GM12878 (cell line): ENCODE measurements around the gene WDR91. TPM values are rescaled to one million over a fixed set of nuclear protein-coding genes. Genes with fewer than 3 reads are reported as not detected.

ENCODE experiments used
- ATAC-seq: fragments of 200-7000 bp; cut with Tn5 transposase; 3 replicates; pipeline ENCODE4 v1.9.1; 2020; ENCODE audit warnings: mild to moderate bottlenecking, moderate library complexity
- BruUV-seq: library from RNA; stranded (reverse); fragments of 400-500 nt; replicated peaks from 2 replicates; lab custom pipeline; 2021; lab: Mats Ljungman, UMichigan
- CTCF ChIA-PET: fragments of 300-600 bp; sonication (Branson Sonifier 250); formaldehyde crosslinking; extraction: SDS; loops from one replicate; lab custom pipeline; 2021; ENCODE audit warnings: inconsistent platforms; lab: Yijun Ruan, JAX
- POLR2A ChIA-PET: fragments of 350-600 bp; formaldehyde crosslinking; extraction: SDS; loops from one replicate; lab custom pipeline; 2021; ENCODE audit warnings: inconsistent platforms; lab: Charles Lee
- RAD21 ChIA-PET: fragments of 300-600 bp; sonication (Branson Sonifier 250); formaldehyde crosslinking; loops from one replicate; lab custom pipeline; 2023; ENCODE audit warnings: antibody characterized with exemption; ENCODE audit not compliant: unreplicated experiment; lab: Charles Lee
- SMC1A ChIA-PET: fragments of 300-600 bp; sonication (Branson Sonifier 250); formaldehyde crosslinking; loops from one replicate; lab custom pipeline; 2023; ENCODE audit not compliant: unreplicated experiment, uncharacterized antibody; lab: Charles Lee
- DNase-seq: peaks from one replicate; pipeline ENCODE4 v3.0.0-alpha.2; 2011; ENCODE audit warnings: low read depth, low spot score
- FAIRE-seq: peaks from 3 replicates; lab custom pipeline; 2011; peaks lifted over from hg19 to GRCh38; lab: Jason Lieb, UNC
- H2AFZ ChIP-seq: 2 replicates; pipeline ENCODE4 v1.6.0; 2011; ENCODE audit warnings: low read depth, low read length, control low read depth; ENCODE audit not compliant: control insufficient read depth
- H3K27ac ChIP-seq: 2 replicates; pipeline ENCODE4 v1.5.1; 2011; ENCODE audit warnings: control low read depth; ENCODE audit not compliant: control insufficient read depth, insufficient read depth
- H3K27me3 ChIP-seq, 2 experiments: replicated peaks in 1 of 2; 2 replicates each; pipeline versions ENCODE4 v1.6.0 to v1.6.1; 2011; ENCODE audit warnings: low read length in 1 of 2; ENCODE audit not compliant: control insufficient read depth in 2 of 2, insufficient read depth in 2 of 2
- H3K36me3 ChIP-seq, 2 experiments: 2 replicates each; pipeline ENCODE4 v1.5.1; 2011; ENCODE audit warnings: low read length in 1 of 2; ENCODE audit not compliant: control insufficient read depth in 2 of 2, insufficient read depth in 2 of 2
- H3K4me1 ChIP-seq: 2 replicates; pipeline ENCODE4 v1.6.1; 2011; ENCODE audit warnings: mild to moderate bottlenecking, low read length, moderate library complexity, mixed read lengths; ENCODE audit not compliant: control insufficient read depth, insufficient read depth
- H3K4me2 ChIP-seq: 2 replicates; pipeline ENCODE4 v1.6.0; 2011; ENCODE audit warnings: control low read depth; ENCODE audit not compliant: control insufficient read depth, insufficient read depth
- H3K4me3 ChIP-seq: fragments of 200-600 bp; sonication (generic); 2 replicates; pipeline ENCODE4 v1.5.1; 2016
- H3K79me2 ChIP-seq: 2 replicates; pipeline ENCODE4 v1.6.0; 2011; ENCODE audit warnings: low read length; ENCODE audit not compliant: control insufficient read depth, insufficient read depth
- H3K9ac ChIP-seq: 2 replicates; pipeline ENCODE4 v1.8.0; 2011; ENCODE audit warnings: low read length, control low read depth, mixed read lengths; ENCODE audit not compliant: control insufficient read depth, insufficient read depth
- H3K9me3 ChIP-seq: replicated peaks from 3 replicates; pipeline ENCODE4 v1.5.1; 2011; ENCODE audit warnings: mild to moderate bottlenecking, low read length; ENCODE audit not compliant: control insufficient read depth, insufficient read depth
- H4K20me1 ChIP-seq: 2 replicates; pipeline ENCODE4 v1.6.0; 2011; ENCODE audit not compliant: control insufficient read depth, insufficient read depth
- BCL11A ChIP-seq: IDR thresholded peaks from 2 replicates; pipeline ENCODE4 v1.6.1; 2011; ENCODE audit warnings: low read depth, low read length
- BHLHE40 ChIP-seq, 2 experiments: fragments of 450-650 bp in 1 of 2; IDR thresholded peaks; 2 replicates each; pipeline ENCODE4 v1.6.1; 2011 to 2017; ENCODE audit warnings: low read depth in 2 of 2, borderline replicate concordance in 1 of 2, improper control_type of control experiment in 1 of 2, low read length in 1 of 2, mild to moderate bottlenecking in 1 of 2
- JUND ChIP-seq: IDR thresholded peaks from 2 replicates; pipeline ENCODE4 v1.6.1; 2012; ENCODE audit warnings: low read depth, mild to moderate bottlenecking, low read length, improper control_type of control experiment, moderate library complexity
- MYC ChIP-seq: IDR thresholded peaks from 2 replicates; pipeline ENCODE4 v1.6.1; 2011; ENCODE audit warnings: mild to moderate bottlenecking, low read length, moderate library complexity, inconsistent platforms; ENCODE audit not compliant: insufficient read depth, insufficient replicate concordance, insufficient read length, severe bottlenecking
- PRDM15 ChIP-seq: fragments of 450-650 bp; formaldehyde crosslinking; IDR thresholded peaks from 2 replicates; pipeline ENCODE4 v1.4.0; 2020; ENCODE audit warnings: mild to moderate bottlenecking, moderate library complexity
- RAD21 ChIP-seq: IDR thresholded peaks from 2 replicates; pipeline ENCODE4 v1.6.1; 2011; ENCODE audit warnings: mild to moderate bottlenecking, low read depth, low read length, moderate library complexity; ENCODE audit not compliant: insufficient read depth
- TARDBP ChIP-seq: IDR thresholded peaks from 2 replicates; pipeline ENCODE4 v1.6.1; 2016; ENCODE audit warnings: borderline replicate concordance
- TCF3 ChIP-seq: IDR thresholded peaks from 2 replicates; pipeline ENCODE4 v1.6.1; 2012; ENCODE audit warnings: low read depth, mild to moderate bottlenecking, low read length, borderline replicate concordance; ENCODE audit not compliant: insufficient read depth
- WRNIP1 ChIP-seq: IDR thresholded peaks from 2 replicates; pipeline ENCODE4 v1.6.1; 2011; ENCODE audit warnings: low read depth, low read length, improper control_type of control experiment, borderline replicate concordance
- ZNF207 ChIP-seq: fragments of 450-650 bp; IDR thresholded peaks from 2 replicates; pipeline ENCODE4 v1.6.1; 2014; ENCODE audit warnings: antibody characterized with exemption, mild to moderate bottlenecking, borderline replicate concordance
- ZNF592 ChIP-seq: fragments of 450-650 bp; IDR thresholded peaks from 2 replicates; pipeline ENCODE4 v1.6.1; 2017; ENCODE audit warnings: mild to moderate bottlenecking, moderate library complexity
- WGBS: methylation state at CpG from one replicate; pipeline ENCODE4 v1.1.6; 2016; ENCODE audit warnings: low lambda C conversion rate; ENCODE audit not compliant: insufficient replicate concordance, insufficient coverage; ENCODE audit errors: missing lambda C conversion rate; 5-methylcytosine and 5-hydroxymethylcytosine counted together
- in situ Hi-C: fragments of 300-500 bp; cut with MboI; formaldehyde crosslinking; loops from 9 replicates; pipeline ENCODE4 v1.14.3; 2018; ENCODE audit warnings: mixed read lengths
- intact Hi-C: fragments of 100-400 bp; cut with micrococcal nuclease; formaldehyde crosslinking; loops from one replicate; pipeline ENCODE4 v1.14.2; 2022; ENCODE audit not compliant: unreplicated experiment
- polyA plus RNA-seq, 11 experiments: library from polyadenylated mRNA; depleted of rRNA in 4 of 11; unstranded in 6 of 11; stranded (reverse) in 5 of 11; fragments of >200 nt; fragmentation: Nextera tagmentation in 4 of 11; fragmentation: Illumina TruSeq in 1 of 11; extraction: Ambion mirVana in 4 of 11; extraction: Trizol in 1 of 11; gene quantifications; 1 replicate in 1 of 11; 2 replicates in 10 of 11; pipeline versions ENCODE4 v1.2.1 to v1.2.3, GENCODE V29; 2011 to 2016; ENCODE audit warnings: inconsistent platforms in 2 of 11, missing spikeins in 2 of 11, low read depth in 1 of 11
- total RNA-seq, 4 experiments: library from RNA; depleted of rRNA in 3 of 4; stranded (reverse); fragments of >200 nt in 3 of 4; fragmentation: Illumina TruSeq in 1 of 4; extraction: Trizol in 1 of 4; gene quantifications; 2 replicates each; pipeline versions ENCODE4 v1.2.1 to v1.2.3, GENCODE V29; 2013 to 2021
- TF ChIP-seq, protein P1 (sequence below): IDR thresholded peaks from 2 replicates; pipeline ENCODE4 v1.6.1; 2011; ENCODE audit warnings: mild to moderate bottlenecking, low read depth, low read length, moderate library complexity; ENCODE audit not compliant: insufficient replicate concordance

WDR91 gene
- total and polyA plus RNA-seq, 10 of the 15 experiments (the other 5 are each of a cell fraction or from before 2014, with no cell fraction given): 7.6 to 83.3 (median 16.5) TPM

GRCh38 chr7:135151533-135151932 lies 59.8 kb downstream of the WDR91 start:
- peak overlapping the region; percentile 73 for H3K27ac ChIP-seq
- intact Hi-C loops: no loop called here
- FAIRE-seq (no peak), ATAC-seq (peak; percentile 35), DNase-seq (no peak)
- H2AFZ ChIP-seq: peak overlapping the region; percentile 55
- no peaks in the 10 kb centered on the region for H4K20me1 ChIP-seq
- H3K4me2 ChIP-seq: peak overlapping the region; percentile 73
- no peaks in the 10 kb centered on the region for H3K36me3 ChIP-seq
- in situ Hi-C loops: no loop called here
- CTCF ChIA-PET: interaction anchor here (0.8 to 6.8 kb wide), 7 partner anchors 9 to 165 kb away, joined by 3 to 86 read pairs (median 10); partner anchors contain the start of genes AGBL3 and CYREN
- WGBS: 34% methylated on average over 6 of the region's 6 CpGs
- no peak overlapping the region for H3K9ac ChIP-seq
- no TSS peak for BruUV-seq
- POLR2A ChIA-PET: interaction anchor here (1.2 to 9.3 kb wide), 5 partner anchors 14 to 162 kb away, joined by 3 to 169 read pairs (median 4); partner anchors contain the start of genes AGBL3 and CYREN
- H3K27me3 ChIP-seq: no peaks in the 10 kb centered on the region
- peaks cover 40% of the 10 kb centered on the region for H3K79me2 ChIP-seq
- RAD21 ChIA-PET: interaction anchor here (0.7 to 7.3 kb wide), 10 partner anchors 10 to 520 kb away, joined by 3 to 154 read pairs (median 3); partner anchors contain the start of genes AGBL3, CYREN and WDR91
- H3K4me3 ChIP-seq: no peak overlapping the region
- H3K4me1 ChIP-seq: peaks cover 14% of the 10 kb centered on the region
- peaks cover 14% of the 10 kb centered on the region for H3K9me3 ChIP-seq
- SMC1A ChIA-PET: interaction anchor here (0.7 to 12.4 kb wide), 10 partner anchors 8 to 251 kb away, joined by 3 to 293 read pairs (median 4); partner anchors contain the start of genes AGBL3 and CYREN
- no peak for TF ChIP-seq PRDM15 (CRISPR knock-in tag)
- no peak for TF ChIP-seq ZNF592
- TF ChIP-seq JUND: no peak
- no peak for TF ChIP-seq TARDBP
- TF ChIP-seq TCF3: no peak
- TF ChIP-seq ZNF207: no peak
- TF ChIP-seq WRNIP1: no peak
- no peak for TF ChIP-seq BCL11A
- TF ChIP-seq, protein P1, sequence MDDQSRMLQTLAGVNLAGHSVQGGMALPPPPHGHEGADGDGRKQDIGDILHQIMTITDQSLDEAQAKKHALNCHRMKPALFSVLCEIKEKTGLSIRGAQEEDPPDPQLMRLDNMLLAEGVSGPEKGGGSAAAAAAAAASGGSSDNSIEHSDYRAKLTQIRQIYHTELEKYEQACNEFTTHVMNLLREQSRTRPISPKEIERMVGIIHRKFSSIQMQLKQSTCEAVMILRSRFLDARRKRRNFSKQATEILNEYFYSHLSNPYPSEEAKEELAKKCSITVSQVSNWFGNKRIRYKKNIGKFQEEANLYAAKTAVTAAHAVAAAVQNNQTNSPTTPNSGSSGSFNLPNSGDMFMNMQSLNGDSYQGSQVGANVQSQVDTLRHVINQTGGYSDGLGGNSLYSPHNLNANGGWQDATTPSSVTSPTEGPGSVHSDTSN: peak; percentile 76
- no peak for TF ChIP-seq RAD21
- peak; percentile 57 to 69; a peak in 3 of 4 replicates for TF ChIP-seq BHLHE40 (IDR thresholded peaks at IDR 0.05; ENCODE audit: borderline replicate concordance in 1 of 2, low read depth in 2 of 2, low read length in 1 of 2)
- no peak for TF ChIP-seq MYC
